Type B pancreatic cell (in vitro differentiated cells): Measurements from ENCODE around the gene DRC3. TPM values are rescaled to one million over a fixed set of nuclear protein-coding genes. Genes with fewer than 3 reads are reported as not detected.

Experiments used
- DNase-seq: peaks from one replicate; pipeline ENCODE4 v3.0.0; 2021; ENCODE audit warnings: mixed read lengths; ENCODE audit not compliant: unreplicated experiment; ENCODE audit errors: extremely low spot score
- H3K27ac Mint-ChIP-seq: 2 replicates; pipeline ENCODE4 v1.8.0; 2021; ENCODE audit warnings: mild to moderate bottlenecking, mixed read lengths
- H3K27me3 Mint-ChIP-seq: 2 replicates; pipeline ENCODE4 v1.8.0; 2021; ENCODE audit warnings: mixed read lengths
- H3K36me3 Mint-ChIP-seq: 2 replicates; pipeline ENCODE4 v1.8.0; 2021; ENCODE audit warnings: mixed read lengths
- H3K4me1 Mint-ChIP-seq: one replicate; pipeline ENCODE4 v1.8.0; 2021; ENCODE audit warnings: mixed read lengths; ENCODE audit not compliant: unreplicated experiment
- H3K4me3 Mint-ChIP-seq: 2 replicates; pipeline ENCODE4 v1.8.0; 2021; ENCODE audit warnings: mild to moderate bottlenecking, mixed read lengths
- H3K9me3 Mint-ChIP-seq: 2 replicates; pipeline ENCODE4 v1.8.0; 2021; ENCODE audit warnings: mixed read lengths
- CTCF ChIP-seq: fragments of 200-600 bp; sonication (generic); conservative IDR thresholded peaks from 2 replicates; pipeline ENCODE4 v1.5.0; 2021; ENCODE audit warnings: antibody characterized with exemption, mild to moderate bottlenecking
- total RNA-seq: library from RNA; stranded (reverse); gene quantifications from 2 replicates; pipeline ENCODE4 v1.2.1, GENCODE V29; 2021; ENCODE audit warnings: low replicate concordance

Gene DRC3
- total RNA-seq, 1 donor from 2014 or later = 8.9 TPM

GRCh38 chr17:17964710-17965109, 8.0 kb upstream of the DRC3 start:
- Mint-ChIP-seq H3K36me3 (peaks cover 8% of the 10 kb centered on the region), H3K4me3 (no peak overlapping the region), H3K27me3 (no peaks in the 10 kb centered on the region), H3K4me1 (peaks cover 41% of the 10 kb centered on the region), H3K27ac (peak overlapping the region; percentile 14), H3K9me3 (no peaks in the 10 kb centered on the region)
- no peak for DNase-seq
- no peak for TF ChIP-seq CTCF

- no peaks in the 10 kb centered on the region for H3K9me3 Mint-ChIP-seq
- H3K4me3 Mint-ChIP-seq = no peak overlapping the region
- H3K4me1 Mint-ChIP-seq = peaks cover 40% of the 10 kb centered on the region
- peaks cover 8% of the 10 kb centered on the region for H3K36me3 Mint-ChIP-seq
- no peaks in the 10 kb centered on the region for H3K27me3 Mint-ChIP-seq
- peak overlapping the region; percentile 14 for H3K27ac Mint-ChIP-seq
- TF ChIP-seq CTCF = no peak
- DNase-seq = no peak
Observed at GRCh38 chr17:17965152-17965721, 7.4 kb upstream of the DRC3 start.

GRCh38 chr17:17966399-17966798, 6.3 kb upstream of the DRC3 start:
- TF ChIP-seq CTCF = no peak
- peaks cover 47% of the 10 kb centered on the region for H3K4me1 Mint-ChIP-seq
- no peaks in the 10 kb centered on the region for H3K9me3 Mint-ChIP-seq
- H3K4me3 Mint-ChIP-seq = no peak overlapping the region
- H3K27ac Mint-ChIP-seq = no peak overlapping the region
- H3K36me3 Mint-ChIP-seq = peaks cover 8% of the 10 kb centered on the region
- DNase-seq = no peak
- H3K27me3 Mint-ChIP-seq = no peaks in the 10 kb centered on the region

- no peak for DNase-seq
- peak overlapping the region; percentile 96 for H3K27ac Mint-ChIP-seq
- no peak for TF ChIP-seq CTCF
- no peaks in the 10 kb centered on the region for H3K36me3 Mint-ChIP-seq
- peak overlapping the region; percentile 89 for H3K4me3 Mint-ChIP-seq
- H3K9me3 Mint-ChIP-seq = no peaks in the 10 kb centered on the region
- no peaks in the 10 kb centered on the region for H3K27me3 Mint-ChIP-seq
- H3K4me1 Mint-ChIP-seq = peaks cover 29% of the 10 kb centered on the region
Observed at GRCh38 chr17:17970699-17971430, 1.8 kb upstream of the DRC3 start.

- no peak for DNase-seq
- no peak for TF ChIP-seq CTCF
- H3K9me3 Mint-ChIP-seq = no peaks in the 10 kb centered on the region
- no peaks in the 10 kb centered on the region for H3K36me3 Mint-ChIP-seq
- peak overlapping the region; percentile 89 for H3K4me3 Mint-ChIP-seq
- H3K27ac Mint-ChIP-seq = peak overlapping the region; percentile 96
- no peaks in the 10 kb centered on the region for H3K27me3 Mint-ChIP-seq
- H3K4me1 Mint-ChIP-seq = peaks cover 25% of the 10 kb centered on the region
Observed at GRCh38 chr17:17971431-17972125, 1.1 kb upstream of the DRC3 start.
